ENCODE results near the gene ITPR1.

- TF ChIP-seq EZH2phosphoT487 (IDR thresholded peaks at IDR 0.05; ENCODE audit: insufficient read depth, low read depth) (no peak), EZH2 (IDR thresholded peaks at IDR 0.05; ENCODE audit: insufficient read depth, poor library complexity, severe bottlenecking) (no peak)
Observed at GRCh38 chr3:4633078-4634004, 140.2 kb downstream of the ITPR1 start.
